ENCODE results near the gene GK.

Gene GK

GRCh38 chrX:30642642-30643041 lies 10.6 kb upstream of the GK start:
- TF ChIP-seq CTCF (IDR thresholded peaks at IDR 0.05) = no peak

- no peak for TF ChIP-seq CTCF (IDR thresholded peaks at IDR 0.05)
These were observed 9.9 kb upstream of the GK start for GRCh38 chrX:30643313-30643821.

GRCh38 chrX:30649859-30650258 lies 3.4 kb upstream of the GK start:
- TF ChIP-seq CTCF (IDR thresholded peaks at IDR 0.05) = no peak

- TF ChIP-seq CTCF (IDR thresholded peaks at IDR 0.05) = no peak
These were observed 452 bp upstream of the GK start for GRCh38 chrX:30652527-30653414.

GRCh38 chrX:30654989-30655607 lies 1.9 kb downstream of the GK start:
- no peak for TF ChIP-seq CTCF (IDR thresholded peaks at IDR 0.05)

GRCh38 chrX:30655991-30656390 lies 2.8 kb downstream of the GK start:
- no peak for TF ChIP-seq CTCF (IDR thresholded peaks at IDR 0.05)

- no peak for TF ChIP-seq CTCF (IDR thresholded peaks at IDR 0.05)
These were observed 4.3 kb downstream of the GK start for GRCh38 chrX:30657196-30658161.
